GM18907 (cell line): Measurements from ENCODE around the gene ATG7.

Experiments used
- ATAC-seq: cut with Tn5 transposase; IDR thresholded peaks from one replicate; pipeline ENCODE4 v1.9.1; 2021; ENCODE audit warnings: mild to moderate bottlenecking, moderate library complexity; ENCODE audit not compliant: unreplicated experiment

ATG7 gene

GRCh38 chr3:11271986-11272904 lies at the start of gene ATG7:
TSS of gene ATG7 (plus strand) at chr3:11272397. CDS start at chr3:11298696, 26,299 bp downstream.
- peak; percentile 96 for ATAC-seq

- no peak for ATAC-seq
These were observed 48.2 kb upstream of the ATG7 start for GRCh38 chr3:11224010-11224409.

GRCh38 chr3:11224870-11225229 lies 47.3 kb upstream of the ATG7 start:
- ATAC-seq, result no peak

GRCh38 chr3:11226042-11226370 lies 46.2 kb upstream of the ATG7 start:
- ATAC-seq, result no peak

- no peak for ATAC-seq
These were observed 44.2 kb upstream of the ATG7 start for GRCh38 chr3:11228041-11228440.

GRCh38 chr3:11230125-11230524 lies 42.1 kb upstream of the ATG7 start:
- no peak for ATAC-seq

GRCh38 chr3:11230832-11231231 lies 41.4 kb upstream of the ATG7 start:
- ATAC-seq, result no peak

- ATAC-seq, result no peak
These were observed 36.8 kb upstream of the ATG7 start for GRCh38 chr3:11235385-11235784.

GRCh38 chr3:11236588-11237461 lies 35.4 kb upstream of the ATG7 start:
- ATAC-seq, result no peak

GRCh38 chr3:11238060-11238459 lies 34.1 kb upstream of the ATG7 start:
- no peak for ATAC-seq

- ATAC-seq, result no peak
These were observed 33.3 kb upstream of the ATG7 start for GRCh38 chr3:11238880-11239279.

- ATAC-seq, result no peak
These were observed 32.4 kb upstream of the ATG7 start for GRCh38 chr3:11239796-11240195.

GRCh38 chr3:11240496-11240895 lies 31.7 kb upstream of the ATG7 start:
- ATAC-seq, result no peak

GRCh38 chr3:11244121-11244677 lies 28.0 kb upstream of the ATG7 start:
- ATAC-seq, result no peak

GRCh38 chr3:11245276-11245675 lies 26.9 kb upstream of the ATG7 start:
- no peak for ATAC-seq

GRCh38 chr3:11245827-11246662 lies 26.2 kb upstream of the ATG7 start:
- ATAC-seq, result no peak

GRCh38 chr3:11246663-11246970 lies 25.6 kb upstream of the ATG7 start:
- ATAC-seq, result no peak

- no peak for ATAC-seq
These were observed 24.8 kb upstream of the ATG7 start for GRCh38 chr3:11247362-11247761.

- ATAC-seq, result no peak
These were observed 23.6 kb upstream of the ATG7 start for GRCh38 chr3:11248596-11248995.

- no peak for ATAC-seq
These were observed 21.0 kb upstream of the ATG7 start for GRCh38 chr3:11250902-11251806.
